HG02870 (cell line): ENCODE results near the gene EMX2.

Source experiments
- ATAC-seq: cut with Tn5 transposase; IDR thresholded peaks from one replicate; pipeline ENCODE4 v1.9.1; 2021; ENCODE audit warnings: mild to moderate bottlenecking, moderate library complexity; ENCODE audit not compliant: unreplicated experiment

The EMX2 gene

DNA sequence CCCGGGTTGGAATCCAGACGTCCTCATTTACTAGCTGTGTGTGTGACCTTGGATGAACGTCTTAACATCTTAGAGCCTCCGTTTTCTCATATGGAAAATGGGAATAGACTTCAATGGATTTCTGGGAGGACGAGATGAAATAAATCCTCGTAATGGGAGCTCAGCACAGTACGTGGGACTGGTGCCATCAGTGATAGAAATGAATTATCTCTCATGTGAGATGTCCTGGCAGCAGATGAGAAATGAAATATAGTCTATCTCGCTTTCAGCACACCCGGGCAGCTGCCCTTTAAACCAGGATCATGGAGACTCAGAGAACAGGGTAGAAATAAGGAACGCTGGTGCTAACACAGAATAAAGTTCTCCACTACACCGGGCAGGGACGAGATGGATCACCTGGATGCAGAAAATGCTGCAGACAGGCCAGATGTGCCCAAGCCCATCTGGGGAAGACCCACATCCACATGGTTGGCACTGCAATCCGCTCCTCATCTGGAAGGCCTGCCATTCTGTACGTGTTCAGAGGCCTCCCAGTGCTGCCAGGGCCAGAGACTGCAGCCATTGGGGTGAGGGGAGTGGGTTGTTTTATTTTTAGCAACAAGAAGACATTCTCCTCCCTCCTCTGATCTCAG is 11.1 kb upstream of the EMX2 start:
- ATAC-seq: no peak

GRCh38 chr10:117532003-117532385 is 10.6 kb upstream of the EMX2 start:
- ATAC-seq: no peak

DNA sequence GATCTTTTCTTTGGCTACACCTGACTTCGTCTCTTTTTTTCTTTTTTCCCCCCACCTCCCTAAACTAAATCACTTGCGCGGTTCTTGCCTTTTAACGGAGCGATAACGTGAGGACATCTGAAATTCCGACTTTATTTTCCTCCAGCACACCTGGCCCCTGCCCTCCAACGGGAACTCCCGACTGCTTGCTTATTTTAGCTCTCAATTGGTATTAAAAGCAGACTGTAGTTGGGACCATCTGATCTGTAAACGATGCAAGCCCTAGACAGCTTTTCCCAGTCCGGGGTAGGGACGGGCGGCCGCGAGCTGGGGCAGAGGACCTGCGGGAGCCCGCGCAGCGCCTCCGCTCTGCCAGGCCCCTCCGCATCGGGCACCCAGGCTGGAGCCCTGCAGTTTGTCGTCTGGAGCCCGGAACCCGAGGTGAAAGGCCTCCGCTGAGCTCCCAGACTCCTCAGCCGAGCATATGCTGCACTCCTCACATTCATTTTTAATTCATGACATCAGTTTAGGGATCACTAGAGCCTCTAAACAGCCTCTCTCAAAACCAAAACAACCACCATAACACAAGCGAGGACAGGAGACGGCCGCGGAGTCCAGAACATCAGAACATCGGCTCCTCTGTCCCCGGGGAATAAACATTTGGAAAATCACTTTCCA is 10.0 kb upstream of the EMX2 start:
- no peak for ATAC-seq

GRCh38 chr10:117533507-117534281 is 8.9 kb upstream of the EMX2 start:
- ATAC-seq: no peak

DNA sequence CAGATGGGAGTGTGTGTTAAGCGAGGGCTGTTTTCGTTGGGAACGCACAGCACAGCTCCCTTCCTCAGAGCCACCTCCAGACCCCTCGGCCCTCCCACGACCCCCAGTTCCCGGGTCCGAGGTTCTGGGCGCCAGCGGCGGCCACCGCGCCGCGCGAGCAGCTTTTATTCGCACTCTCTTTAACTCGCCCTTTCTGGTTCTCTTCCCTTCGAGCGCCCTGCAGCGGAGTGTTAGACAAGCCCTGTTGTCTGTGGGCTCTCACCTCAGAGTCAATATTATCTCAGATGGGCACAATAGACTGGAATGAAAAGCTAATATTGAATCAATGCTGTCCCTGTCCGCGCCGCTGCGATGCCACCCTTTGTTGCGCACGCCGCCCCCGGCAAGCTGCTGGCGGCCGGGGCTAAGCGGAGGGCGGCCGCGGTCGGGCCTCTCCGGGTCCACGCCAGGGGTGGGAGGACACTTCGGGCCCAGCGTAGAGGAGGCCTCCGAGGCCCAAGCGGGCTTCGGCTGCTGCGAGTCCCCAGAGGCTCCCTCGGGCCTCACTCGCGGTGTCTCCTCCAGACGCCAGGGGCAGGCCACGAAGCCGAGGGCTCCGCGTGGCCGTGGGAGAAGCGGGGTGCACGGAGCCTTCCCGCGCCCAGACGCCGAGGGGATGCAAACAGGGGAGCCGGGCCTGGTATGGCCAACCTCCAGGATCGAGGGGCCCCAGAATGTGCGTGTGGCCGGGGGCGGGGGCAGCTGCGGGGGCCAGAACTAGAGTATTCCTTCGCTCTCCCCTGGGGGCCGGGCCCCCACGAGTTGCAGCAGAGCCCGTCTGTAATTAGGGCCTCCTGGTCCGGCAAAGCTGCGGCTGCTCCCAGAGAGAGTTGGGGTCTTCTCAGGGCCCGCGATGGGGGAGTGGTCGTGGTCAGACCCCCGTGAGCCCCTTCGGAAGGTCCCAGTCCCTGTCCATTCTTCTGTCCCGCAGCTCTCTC is 7.9 kb upstream of the EMX2 start:
- ATAC-seq: no peak

GRCh38 chr10:117535298-117536071 is 7.1 kb upstream of the EMX2 start:
- ATAC-seq: no peak

- ATAC-seq: no peak
Observed at GRCh38 chr10:117536072-117536865, 6.3 kb upstream of the EMX2 start.

GRCh38 chr10:117536866-117537435 is 5.6 kb upstream of the EMX2 start:
- ATAC-seq: no peak

DNA sequence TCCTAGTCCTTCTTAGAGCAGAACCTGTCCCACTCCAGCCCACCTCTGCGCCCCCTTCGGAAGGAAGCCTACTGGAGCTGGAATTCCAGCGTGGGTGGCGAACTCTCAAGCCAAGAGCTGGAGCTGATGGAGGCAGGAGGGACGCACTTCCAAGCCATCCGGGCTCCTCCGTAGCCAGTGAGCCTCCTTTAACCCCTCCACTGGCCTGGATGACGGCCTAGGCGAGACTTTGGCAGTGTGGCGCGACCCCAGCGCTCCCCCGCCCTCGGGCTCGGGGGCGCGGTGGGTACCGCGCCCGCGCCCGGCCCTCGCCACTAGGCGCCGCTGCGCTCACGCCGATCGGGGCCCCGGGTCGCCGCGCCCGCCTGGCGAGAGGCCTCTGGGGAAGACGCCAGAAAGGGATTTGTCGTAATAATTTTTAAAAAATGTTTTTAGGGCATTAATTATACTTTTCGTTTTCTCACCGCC is 5.1 kb upstream of the EMX2 start:
- no peak for ATAC-seq

DNA sequence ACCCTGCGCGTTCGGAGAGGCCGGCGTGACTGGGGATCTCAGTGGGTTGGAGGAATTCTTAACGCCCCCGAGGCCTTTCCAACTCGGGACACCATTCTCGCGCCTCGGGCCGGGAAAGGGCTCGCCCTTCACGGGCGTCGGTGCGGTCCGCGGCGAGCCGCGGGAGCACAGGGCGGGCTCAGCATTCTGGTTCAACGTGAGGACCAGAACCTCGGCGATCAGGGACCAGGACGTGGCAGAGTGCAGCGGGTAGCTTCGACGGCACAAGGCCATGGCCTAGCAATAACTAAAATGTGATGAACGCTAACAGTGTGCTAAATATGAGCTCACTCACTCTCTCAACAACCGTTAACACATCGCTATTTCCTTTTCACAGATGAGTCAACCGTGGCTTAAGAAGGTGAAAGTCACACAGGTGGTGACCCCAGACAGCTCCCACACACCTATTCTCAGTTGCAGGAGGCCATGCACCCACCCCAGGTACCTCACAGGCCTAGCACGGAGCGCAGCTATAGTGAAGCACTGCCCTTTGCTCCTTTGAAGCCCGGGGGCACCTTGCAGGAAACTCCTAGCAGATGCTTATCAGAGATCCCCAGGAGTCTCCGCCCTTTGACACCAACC is 4.5 kb upstream of the EMX2 start:
- ATAC-seq: peak; percentile 56

GRCh38 chr10:117539361-117539773 is 3.2 kb upstream of the EMX2 start:
- ATAC-seq: no peak

DNA sequence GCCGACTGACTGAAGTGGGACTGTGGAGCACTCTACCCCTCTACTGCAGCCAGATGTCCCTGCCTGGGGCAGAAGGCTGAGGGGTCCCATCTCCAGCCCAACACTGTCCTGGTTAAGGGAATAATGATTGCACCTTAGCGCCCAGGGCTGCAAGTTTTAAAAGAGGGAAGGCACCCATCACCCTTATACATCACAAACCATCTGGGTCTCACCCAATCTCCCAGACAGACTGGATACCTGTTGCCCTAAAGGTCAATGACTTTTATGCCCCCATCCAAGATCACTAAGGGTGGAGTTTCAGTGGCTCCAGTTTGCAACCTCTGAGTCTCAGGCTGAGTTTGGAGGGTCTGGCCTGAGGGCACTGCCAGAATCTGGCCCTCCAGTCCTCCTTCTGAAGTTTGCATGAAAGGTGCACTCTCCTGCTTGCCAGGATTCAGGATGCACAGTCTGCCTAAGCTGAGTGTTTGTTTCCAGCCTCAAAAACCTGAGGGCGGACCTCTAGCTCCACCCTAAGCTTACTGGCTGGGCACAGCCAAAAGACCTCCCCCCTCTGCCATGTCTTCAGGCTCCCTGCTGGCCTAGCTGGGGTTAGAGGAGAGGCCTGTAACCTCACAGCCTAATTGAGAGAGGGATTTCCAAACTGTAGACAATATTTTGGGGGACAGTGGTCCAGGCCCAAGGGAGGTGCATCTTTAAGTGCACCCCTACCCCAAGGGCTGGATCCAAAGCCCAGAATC is 2.5 kb upstream of the EMX2 start:
- ATAC-seq: no peak

- no peak for ATAC-seq
Observed at GRCh38 chr10:117540640-117541404, 1.7 kb upstream of the EMX2 start.

DNA sequence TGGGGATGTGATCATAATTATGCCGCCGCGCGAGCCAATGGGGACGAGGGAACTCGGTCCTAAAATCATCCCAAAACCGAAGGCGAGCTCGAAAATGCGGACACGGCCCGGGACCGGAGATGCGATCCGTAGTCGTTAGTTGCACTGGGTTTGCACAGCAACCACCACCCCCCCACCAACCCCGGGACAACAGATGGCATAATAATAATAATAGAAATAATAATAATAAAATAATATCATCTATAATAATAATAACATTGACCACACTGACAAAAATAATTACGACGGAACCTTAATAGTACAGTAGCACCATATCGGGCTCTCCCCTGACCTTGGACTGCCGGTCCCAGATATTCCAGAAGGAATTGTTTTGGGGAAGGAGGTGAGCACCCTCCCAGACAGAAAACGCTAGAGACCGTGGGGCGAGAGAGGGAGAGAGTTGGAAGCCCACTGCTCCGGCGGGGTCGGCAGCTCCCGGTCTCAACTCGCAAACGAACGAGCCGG is 1.1 kb upstream of the EMX2 start:
- ATAC-seq: no peak

DNA sequence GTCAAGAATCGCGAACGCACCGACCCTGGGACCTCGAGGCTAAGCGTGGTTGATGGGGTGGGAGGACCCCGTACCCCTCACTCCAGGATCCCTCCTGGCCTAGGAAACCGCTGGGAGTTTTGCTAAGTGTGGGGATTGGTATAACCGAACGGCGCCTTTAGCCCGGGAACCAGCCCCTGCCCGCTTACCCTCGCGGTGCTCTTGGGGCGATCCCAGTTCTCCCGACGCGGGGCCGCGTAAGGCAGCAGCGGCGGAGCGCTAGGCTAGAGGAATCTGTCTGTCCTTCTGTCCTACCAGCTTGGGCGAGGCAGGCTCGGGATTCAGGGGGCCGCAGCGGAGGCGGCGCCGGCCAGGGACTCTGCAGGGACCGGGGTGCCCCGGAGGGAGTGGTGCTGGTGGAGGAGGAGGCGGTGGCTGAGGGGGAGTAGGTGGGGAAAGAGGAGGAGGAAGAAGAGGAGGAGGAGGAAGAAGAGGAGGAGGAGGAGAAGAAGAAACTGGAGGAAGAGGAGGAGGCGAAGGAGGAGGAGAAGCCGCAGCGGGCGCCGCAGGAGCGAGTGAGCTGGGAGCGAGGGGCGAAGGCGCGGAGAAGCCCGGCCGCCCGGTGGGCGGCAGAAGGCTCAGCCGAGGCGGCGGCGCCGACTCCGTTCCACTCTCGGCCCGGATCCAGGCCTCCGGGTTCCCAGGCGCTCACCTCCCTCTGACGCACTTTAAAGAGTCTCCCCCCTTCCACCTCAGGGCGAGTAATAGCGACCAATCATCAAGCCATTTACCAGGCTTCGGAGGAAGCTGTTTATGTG is 439 bp upstream of the EMX2 start:
- no peak for ATAC-seq
